HL-60 (cell line): ENCODE results near the gene MYCBP2.

Source experiments
- DNase-seq, 2 experiments: peaks; one replicate each; pipeline ENCODE4 v3.0.0-alpha.2; 2010 to 2020; ENCODE audit warnings: low read depth in 1 of 2, low spot score in 1 of 2
- H3K27ac ChIP-seq: fragments of 250-450 bp; sonication (Bioruptor Pico); replicated peaks from 2 replicates; pipeline ENCODE4 v1.5.1; 2020; ENCODE audit warnings: mild to moderate bottlenecking, moderate library complexity
- H3K27me3 ChIP-seq: fragments of 250-450 bp; sonication (Bioruptor Pico); 2 replicates; pipeline ENCODE4 v1.5.1; 2021; ENCODE audit warnings: mild to moderate bottlenecking, moderate library complexity; ENCODE audit not compliant: insufficient read depth, poor library complexity, severe bottlenecking
- H3K4me3 ChIP-seq: replicated peaks from 2 replicates; pipeline ENCODE4 v1.5.1; 2011; ENCODE audit warnings: mild to moderate bottlenecking, control low read depth, low read length; ENCODE audit not compliant: insufficient read depth
- GABPA ChIP-seq: IDR thresholded peaks from 2 replicates; pipeline ENCODE4 v1.6.1; 2012; ENCODE audit warnings: low read depth
- POLR2AphosphoS5 ChIP-seq: IDR thresholded peaks from 2 replicates; pipeline ENCODE4 v1.6.1; 2012; ENCODE audit warnings: low read depth
- SPI1 ChIP-seq: IDR thresholded peaks from 2 replicates; pipeline ENCODE4 v1.6.1; 2012; ENCODE audit warnings: low read depth, mild to moderate bottlenecking, borderline replicate concordance
- TF ChIP-seq, protein P1 (sequence below): IDR thresholded peaks from one replicate; pipeline ENCODE4 v1.5.1; 2011; ENCODE audit warnings: low read length, control low read depth, inconsistent platforms; ENCODE audit not compliant: insufficient read depth
- TF ChIP-seq, protein P2 (sequence below): IDR thresholded peaks from 2 replicates; pipeline ENCODE4 v1.6.1; 2012; ENCODE audit warnings: low read depth; ENCODE audit not compliant: insufficient replicate concordance

Gene MYCBP2

DNA sequence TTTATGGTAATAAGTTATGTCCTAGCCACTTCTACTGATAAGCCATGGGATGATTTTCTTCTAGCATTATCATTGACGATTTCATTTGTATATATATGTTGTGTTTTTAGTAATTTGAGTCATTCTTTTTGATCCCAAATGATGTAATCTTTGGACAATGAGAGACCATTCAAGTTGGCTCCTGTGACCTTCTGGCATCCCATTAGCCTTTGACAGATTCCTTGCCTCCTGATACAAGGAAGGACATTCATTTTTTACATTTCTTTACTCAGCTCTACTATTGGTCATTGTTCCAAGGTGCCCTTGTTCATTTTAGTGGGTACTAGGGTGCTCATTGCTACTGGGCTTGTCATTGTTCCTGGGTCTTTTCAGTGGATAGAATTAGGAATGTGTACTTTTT lies 35.3 kb upstream of the MYCBP2 start:
- H3K27ac ChIP-seq, result no peak overlapping the region
- no peaks in the 10 kb centered on the region for H3K27me3 ChIP-seq
- DNase-seq, result no peak
- TF ChIP-seq, protein P1, sequence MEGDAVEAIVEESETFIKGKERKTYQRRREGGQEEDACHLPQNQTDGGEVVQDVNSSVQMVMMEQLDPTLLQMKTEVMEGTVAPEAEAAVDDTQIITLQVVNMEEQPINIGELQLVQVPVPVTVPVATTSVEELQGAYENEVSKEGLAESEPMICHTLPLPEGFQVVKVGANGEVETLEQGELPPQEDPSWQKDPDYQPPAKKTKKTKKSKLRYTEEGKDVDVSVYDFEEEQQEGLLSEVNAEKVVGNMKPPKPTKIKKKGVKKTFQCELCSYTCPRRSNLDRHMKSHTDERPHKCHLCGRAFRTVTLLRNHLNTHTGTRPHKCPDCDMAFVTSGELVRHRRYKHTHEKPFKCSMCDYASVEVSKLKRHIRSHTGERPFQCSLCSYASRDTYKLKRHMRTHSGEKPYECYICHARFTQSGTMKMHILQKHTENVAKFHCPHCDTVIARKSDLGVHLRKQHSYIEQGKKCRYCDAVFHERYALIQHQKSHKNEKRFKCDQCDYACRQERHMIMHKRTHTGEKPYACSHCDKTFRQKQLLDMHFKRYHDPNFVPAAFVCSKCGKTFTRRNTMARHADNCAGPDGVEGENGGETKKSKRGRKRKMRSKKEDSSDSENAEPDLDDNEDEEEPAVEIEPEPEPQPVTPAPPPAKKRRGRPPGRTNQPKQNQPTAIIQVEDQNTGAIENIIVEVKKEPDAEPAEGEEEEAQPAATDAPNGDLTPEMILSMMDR, result no peak
- TF ChIP-seq GABPA (no peak), POLR2AphosphoS5 (no peak), SPI1 (no peak)
- TF ChIP-seq, protein P2, sequence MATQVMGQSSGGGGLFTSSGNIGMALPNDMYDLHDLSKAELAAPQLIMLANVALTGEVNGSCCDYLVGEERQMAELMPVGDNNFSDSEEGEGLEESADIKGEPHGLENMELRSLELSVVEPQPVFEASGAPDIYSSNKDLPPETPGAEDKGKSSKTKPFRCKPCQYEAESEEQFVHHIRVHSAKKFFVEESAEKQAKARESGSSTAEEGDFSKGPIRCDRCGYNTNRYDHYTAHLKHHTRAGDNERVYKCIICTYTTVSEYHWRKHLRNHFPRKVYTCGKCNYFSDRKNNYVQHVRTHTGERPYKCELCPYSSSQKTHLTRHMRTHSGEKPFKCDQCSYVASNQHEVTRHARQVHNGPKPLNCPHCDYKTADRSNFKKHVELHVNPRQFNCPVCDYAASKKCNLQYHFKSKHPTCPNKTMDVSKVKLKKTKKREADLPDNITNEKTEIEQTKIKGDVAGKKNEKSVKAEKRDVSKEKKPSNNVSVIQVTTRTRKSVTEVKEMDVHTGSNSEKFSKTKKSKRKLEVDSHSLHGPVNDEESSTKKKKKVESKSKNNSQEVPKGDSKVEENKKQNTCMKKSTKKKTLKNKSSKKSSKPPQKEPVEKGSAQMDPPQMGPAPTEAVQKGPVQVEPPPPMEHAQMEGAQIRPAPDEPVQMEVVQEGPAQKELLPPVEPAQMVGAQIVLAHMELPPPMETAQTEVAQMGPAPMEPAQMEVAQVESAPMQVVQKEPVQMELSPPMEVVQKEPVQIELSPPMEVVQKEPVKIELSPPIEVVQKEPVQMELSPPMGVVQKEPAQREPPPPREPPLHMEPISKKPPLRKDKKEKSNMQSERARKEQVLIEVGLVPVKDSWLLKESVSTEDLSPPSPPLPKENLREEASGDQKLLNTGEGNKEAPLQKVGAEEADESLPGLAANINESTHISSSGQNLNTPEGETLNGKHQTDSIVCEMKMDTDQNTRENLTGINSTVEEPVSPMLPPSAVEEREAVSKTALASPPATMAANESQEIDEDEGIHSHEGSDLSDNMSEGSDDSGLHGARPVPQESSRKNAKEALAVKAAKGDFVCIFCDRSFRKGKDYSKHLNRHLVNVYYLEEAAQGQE, result no peak
- H3K4me3 ChIP-seq, result no peak overlapping the region

DNA sequence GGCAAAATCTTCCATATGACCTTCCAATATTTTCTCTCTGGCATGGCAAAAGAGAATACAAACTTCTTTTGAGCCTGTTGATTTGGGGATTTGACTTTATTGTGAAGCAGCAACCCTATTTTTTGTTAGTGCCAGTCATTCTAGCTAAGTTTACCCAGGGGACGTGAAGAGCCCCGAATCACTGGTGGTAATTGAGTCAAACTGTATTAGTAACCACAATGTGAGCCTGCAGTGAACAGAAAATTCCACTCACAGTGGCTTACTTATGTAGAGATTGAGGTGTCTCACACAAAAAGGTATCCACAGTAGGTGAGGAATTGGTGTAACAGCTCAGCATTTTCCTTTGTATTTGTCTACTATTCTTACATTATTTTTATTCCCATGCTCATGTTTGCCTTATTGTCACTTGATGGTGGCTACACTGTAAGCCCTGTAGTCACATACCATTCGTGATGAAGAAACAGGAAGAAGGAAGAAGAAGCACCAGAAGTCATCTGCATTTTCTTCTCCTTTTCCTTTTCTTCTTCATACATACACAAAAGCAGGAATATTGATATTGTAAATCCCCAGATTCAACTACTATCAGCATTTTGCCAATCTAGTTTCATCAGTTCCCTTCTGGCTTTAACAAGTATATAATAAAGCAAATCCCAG lies 33.3 kb upstream of the MYCBP2 start:
- TF ChIP-seq, protein P2, result no peak
- TF ChIP-seq GABPA (no peak), SPI1 (no peak)

DNA sequence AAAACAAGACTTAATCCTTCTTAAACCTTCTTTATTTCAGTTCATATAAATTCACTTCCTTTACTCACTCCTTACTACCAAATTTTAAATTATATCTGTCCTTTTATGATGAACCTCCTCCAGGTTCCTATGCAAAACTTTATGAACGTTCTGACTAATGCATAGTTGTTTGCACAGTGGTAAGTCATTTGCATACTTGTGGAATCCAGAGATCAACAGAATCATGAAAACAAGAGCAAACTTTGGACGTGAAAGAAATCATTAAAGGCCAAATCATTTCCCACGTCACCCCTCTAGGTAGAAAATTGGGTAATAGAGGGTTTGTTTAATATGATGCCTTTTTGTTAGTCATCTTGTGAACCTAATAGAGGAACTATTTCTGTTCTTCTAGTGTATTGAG lies 32.3 kb upstream of the MYCBP2 start:
- TF ChIP-seq, protein P2, result no peak
- TF ChIP-seq GABPA (no peak), SPI1 (no peak)
- DNase-seq, result no peak
- Histone ChIP-seq H3K4me3 (no peak overlapping the region), H3K27ac (no peak overlapping the region), H3K27me3 (no peaks in the 10 kb centered on the region)

More for the DNA sequence above, 33.3 kb upstream of the MYCBP2 start:
- no peak overlapping the region for H3K4me3 ChIP-seq
- no peak for DNase-seq
- no peaks in the 10 kb centered on the region for H3K27me3 ChIP-seq
- peak overlapping the region; percentile 17; the same call in 1 of the 2 replicates for H3K27ac ChIP-seq

DNA sequence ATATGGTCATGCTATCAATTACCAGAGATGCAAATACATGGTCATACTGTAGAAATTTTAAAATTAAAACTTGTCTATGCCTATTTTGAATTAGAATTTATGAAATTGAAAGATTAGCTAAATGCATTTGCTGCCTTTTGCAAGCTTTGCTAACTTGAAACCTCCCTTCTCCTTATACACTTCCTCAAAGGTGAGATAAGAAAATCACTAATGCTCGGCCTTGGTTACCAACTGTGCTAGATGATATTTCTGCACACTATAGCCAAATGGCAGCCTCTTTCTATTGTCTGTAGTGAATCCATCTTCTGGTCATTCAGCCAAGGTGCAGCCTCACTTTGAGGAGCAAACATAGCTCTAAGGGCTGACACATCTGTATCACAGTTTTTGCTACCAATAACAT lies 31.1 kb upstream of the MYCBP2 start:
- H3K27ac ChIP-seq, result no peak overlapping the region
- no peak overlapping the region for H3K4me3 ChIP-seq
- TF ChIP-seq SPI1, result peak; percentile 55
- TF ChIP-seq, protein P1, result no peak
- DNase-seq, result no peak
- no peaks in the 10 kb centered on the region for H3K27me3 ChIP-seq
